HepG2 (cell line): ENCODE results near the gene CD68. TPM values are rescaled to one million over a fixed set of nuclear protein-coding genes. Genes with fewer than 3 reads are reported as not detected.

ENCODE experiments used
- ETV5 ChIP-seq: IDR thresholded peaks from 2 replicates; pipeline ENCODE4 v1.6.1; 2018; ENCODE audit warnings: missing biosample characterization, missing genetic modification reagents, inconsistent platforms, borderline replicate concordance
- HIVEP1 ChIP-seq: sonication (generic); formaldehyde crosslinking; IDR thresholded peaks from 2 replicates; pipeline ENCODE4 v1.4.0; 2020; ENCODE audit warnings: mild to moderate bottlenecking, missing genetic modification reagents
- IRX3 ChIP-seq: sonication (generic); formaldehyde crosslinking; IDR thresholded peaks from 2 replicates; pipeline ENCODE4 v1.8.1; 2023; ENCODE audit warnings: mild to moderate bottlenecking, low read depth, missing genetic modification reagents, borderline replicate concordance
- KDM6A ChIP-seq: IDR thresholded peaks from 2 replicates; pipeline ENCODE4 v1.6.1; 2016; ENCODE audit warnings: low read depth
- MED8 ChIP-seq: sonication (generic); formaldehyde crosslinking; IDR thresholded peaks from 2 replicates; pipeline ENCODE4 v1.8.1; 2023; ENCODE audit warnings: mild to moderate bottlenecking, missing genetic modification reagents; ENCODE audit not compliant: insufficient replicate concordance
- NFRKB ChIP-seq: fragments of 450-650 bp; IDR thresholded peaks from 2 replicates; pipeline ENCODE4 v1.6.1; 2017
- RFX5 ChIP-seq: IDR thresholded peaks from 2 replicates; pipeline ENCODE4 v1.6.1; 2011; ENCODE audit warnings: low read depth, low read length, improper control_type of control experiment
- SRF ChIP-seq: IDR thresholded peaks from 2 replicates; pipeline ENCODE4 v1.6.1; 2011; ENCODE audit warnings: mild to moderate bottlenecking, low read depth, low read length, moderate library complexity
- SRY ChIP-seq: sonication (generic); formaldehyde crosslinking; IDR thresholded peaks from 2 replicates; pipeline ENCODE4 v1.8.0; 2022; ENCODE audit warnings: mild to moderate bottlenecking, missing genetic modification reagents
- TARDBP ChIP-seq: sonication (generic); formaldehyde crosslinking; IDR thresholded peaks from 2 replicates; pipeline ENCODE4 v1.8.0; 2022; ENCODE audit warnings: mild to moderate bottlenecking, missing genetic modification reagents
- TP53 ChIP-seq: sonication (generic); formaldehyde crosslinking; conservative IDR thresholded peaks from 2 replicates; pipeline ENCODE4 v1.4.0; 2020; ENCODE audit warnings: missing genetic modification reagents
- ZNF670 ChIP-seq: sonication (generic); formaldehyde crosslinking; IDR thresholded peaks from 2 replicates; pipeline ENCODE4 v1.8.0; 2022; ENCODE audit warnings: mild to moderate bottlenecking, missing genetic modification reagents, borderline replicate concordance
- ZSCAN9 ChIP-seq: IDR thresholded peaks from 2 replicates; pipeline ENCODE4 v1.6.1; 2016; ENCODE audit warnings: borderline replicate concordance
- polyA plus RNA-seq, 8 experiments: library from polyadenylated mRNA; depleted of rRNA in 3 of 8; stranded (reverse) in 7 of 8; unstranded in 1 of 8; fragments of >200 nt; fragmentation: Illumina TruSeq in 4 of 8; extraction: Trizol in 4 of 8; gene quantifications; 2 replicates each; pipeline versions ENCODE4 v1.2.1 to v1.2.3, GENCODE V29; 2011 to 2016; ENCODE audit warnings: low read depth in 4 of 8, missing spikeins in 1 of 8, mixed read lengths in 1 of 8; ENCODE audit not compliant: insufficient read depth in 1 of 8
- total RNA-seq, 5 experiments: library from RNA; depleted of rRNA; stranded (reverse); fragments of >200 nt; fragmentation: Illumina TruSeq; extraction: Trizol; gene quantifications; 2 replicates each; pipeline ENCODE4 v1.2.3, GENCODE V29; 2016; ENCODE audit warnings: low read depth in 1 of 5
- TF ChIP-seq, protein P1 (sequence below): IDR thresholded peaks from 2 replicates; pipeline ENCODE4 v1.6.1; 2018; ENCODE audit warnings: missing genetic modification reagents, mild to moderate bottlenecking, missing compliant biosample characterization
- TF ChIP-seq, protein P2 (sequence below): sonication (generic); formaldehyde crosslinking; IDR thresholded peaks from 2 replicates; pipeline ENCODE4 v1.8.1; 2023; ENCODE audit warnings: mild to moderate bottlenecking, missing genetic modification reagents
- TF ChIP-seq, protein P3 (sequence below): sonication (generic); formaldehyde crosslinking; IDR thresholded peaks from 2 replicates; pipeline ENCODE4 v1.4.0; 2020; ENCODE audit warnings: low read depth, missing genetic modification reagents
- TF ChIP-seq, protein P4 (sequence below): sonication (generic); formaldehyde crosslinking; IDR thresholded peaks from 2 replicates; pipeline ENCODE4 v1.4.0; 2020; ENCODE audit warnings: mild to moderate bottlenecking, missing genetic modification reagents

Gene CD68
- total and polyA plus RNA-seq, 2 of the 13 experiments (the other 11 are each of a cell fraction or from before 2014, with no cell fraction given), result 10.3 to 104 TPM

DNA sequence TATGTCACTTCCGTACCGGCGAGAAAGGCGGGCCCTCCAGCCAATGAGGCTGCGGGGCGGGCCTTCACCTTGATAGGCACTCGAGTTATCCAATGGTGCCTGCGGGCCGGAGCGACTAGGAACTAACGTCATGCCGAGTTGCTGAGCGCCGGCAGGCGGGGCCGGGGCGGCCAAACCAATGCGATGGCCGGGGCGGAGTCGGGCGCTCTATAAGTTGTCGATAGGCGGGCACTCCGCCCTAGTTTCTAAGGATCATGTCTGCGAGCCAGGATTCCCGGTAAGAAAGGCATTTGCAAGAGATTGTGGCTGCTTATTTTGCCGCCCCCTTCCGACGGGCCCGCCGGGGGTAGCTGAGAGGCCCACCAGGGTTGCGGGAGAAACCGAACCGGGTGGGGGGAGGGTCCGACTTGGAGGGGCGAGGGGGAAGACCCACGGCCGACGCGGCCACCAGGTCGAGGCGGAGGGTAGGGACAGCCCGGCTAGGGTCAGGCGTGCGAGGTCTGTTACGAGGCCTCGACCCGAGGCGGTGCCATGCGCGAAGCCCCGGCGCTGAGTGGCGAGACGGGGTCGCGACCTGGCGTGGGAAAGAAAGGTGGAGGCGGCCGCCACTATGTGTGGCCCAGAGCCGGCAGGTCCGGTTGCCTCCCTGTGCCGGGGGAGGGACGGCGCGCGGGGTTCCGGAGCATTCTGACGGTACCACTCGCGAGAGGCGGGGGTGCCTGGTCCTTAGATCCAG is 6.7 kb upstream of the CD68 start (continued):
- 0 out of 2 replicates have a peak, but pooled peaks have one; percentile 38 for TF ChIP-seq ZNF670 (CRISPR knock-in tag)
- TF ChIP-seq, protein P1, sequence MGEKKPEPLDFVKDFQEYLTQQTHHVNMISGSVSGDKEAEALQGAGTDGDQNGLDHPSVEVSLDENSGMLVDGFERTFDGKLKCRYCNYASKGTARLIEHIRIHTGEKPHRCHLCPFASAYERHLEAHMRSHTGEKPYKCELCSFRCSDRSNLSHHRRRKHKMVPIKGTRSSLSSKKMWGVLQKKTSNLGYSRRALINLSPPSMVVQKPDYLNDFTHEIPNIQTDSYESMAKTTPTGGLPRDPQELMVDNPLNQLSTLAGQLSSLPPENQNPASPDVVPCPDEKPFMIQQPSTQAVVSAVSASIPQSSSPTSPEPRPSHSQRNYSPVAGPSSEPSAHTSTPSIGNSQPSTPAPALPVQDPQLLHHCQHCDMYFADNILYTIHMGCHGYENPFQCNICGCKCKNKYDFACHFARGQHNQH (CRISPR knock-in tag), result peak; percentile 14; the same call in 1 of the 2 replicates
- TF ChIP-seq, protein P2, sequence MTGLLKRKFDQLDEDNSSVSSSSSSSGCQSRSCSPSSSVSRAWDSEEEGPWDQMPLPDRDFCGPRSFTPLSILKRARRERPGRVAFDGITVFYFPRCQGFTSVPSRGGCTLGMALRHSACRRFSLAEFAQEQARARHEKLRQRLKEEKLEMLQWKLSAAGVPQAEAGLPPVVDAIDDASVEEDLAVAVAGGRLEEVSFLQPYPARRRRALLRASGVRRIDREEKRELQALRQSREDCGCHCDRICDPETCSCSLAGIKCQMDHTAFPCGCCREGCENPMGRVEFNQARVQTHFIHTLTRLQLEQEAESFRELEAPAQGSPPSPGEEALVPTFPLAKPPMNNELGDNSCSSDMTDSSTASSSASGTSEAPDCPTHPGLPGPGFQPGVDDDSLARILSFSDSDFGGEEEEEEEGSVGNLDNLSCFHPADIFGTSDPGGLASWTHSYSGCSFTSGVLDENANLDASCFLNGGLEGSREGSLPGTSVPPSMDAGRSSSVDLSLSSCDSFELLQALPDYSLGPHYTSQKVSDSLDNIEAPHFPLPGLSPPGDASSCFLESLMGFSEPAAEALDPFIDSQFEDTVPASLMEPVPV (CRISPR knock-in tag), result no peak; the same call in 1 of the 2 replicates
- TF ChIP-seq SRY (CRISPR knock-in tag), result peak; percentile 77; the same call in 1 of the 2 replicates
- TF ChIP-seq MED8 (CRISPR knock-in tag), result peak; percentile 68
- no peak for TF ChIP-seq KDM6A (CRISPR knock-in tag)
- no peak for TF ChIP-seq NFRKB
- TF ChIP-seq RFX5, result 0 out of 2 replicates have a peak, but pooled peaks have one; percentile 55
- peak; percentile 26; the same call in 1 of the 2 replicates for TF ChIP-seq IRX3
- TF ChIP-seq ETV5 (CRISPR knock-in tag), result no peak
- TF ChIP-seq SRF, result peak; percentile 25; the same call in 1 of the 2 replicates
- TF ChIP-seq, protein P3, sequence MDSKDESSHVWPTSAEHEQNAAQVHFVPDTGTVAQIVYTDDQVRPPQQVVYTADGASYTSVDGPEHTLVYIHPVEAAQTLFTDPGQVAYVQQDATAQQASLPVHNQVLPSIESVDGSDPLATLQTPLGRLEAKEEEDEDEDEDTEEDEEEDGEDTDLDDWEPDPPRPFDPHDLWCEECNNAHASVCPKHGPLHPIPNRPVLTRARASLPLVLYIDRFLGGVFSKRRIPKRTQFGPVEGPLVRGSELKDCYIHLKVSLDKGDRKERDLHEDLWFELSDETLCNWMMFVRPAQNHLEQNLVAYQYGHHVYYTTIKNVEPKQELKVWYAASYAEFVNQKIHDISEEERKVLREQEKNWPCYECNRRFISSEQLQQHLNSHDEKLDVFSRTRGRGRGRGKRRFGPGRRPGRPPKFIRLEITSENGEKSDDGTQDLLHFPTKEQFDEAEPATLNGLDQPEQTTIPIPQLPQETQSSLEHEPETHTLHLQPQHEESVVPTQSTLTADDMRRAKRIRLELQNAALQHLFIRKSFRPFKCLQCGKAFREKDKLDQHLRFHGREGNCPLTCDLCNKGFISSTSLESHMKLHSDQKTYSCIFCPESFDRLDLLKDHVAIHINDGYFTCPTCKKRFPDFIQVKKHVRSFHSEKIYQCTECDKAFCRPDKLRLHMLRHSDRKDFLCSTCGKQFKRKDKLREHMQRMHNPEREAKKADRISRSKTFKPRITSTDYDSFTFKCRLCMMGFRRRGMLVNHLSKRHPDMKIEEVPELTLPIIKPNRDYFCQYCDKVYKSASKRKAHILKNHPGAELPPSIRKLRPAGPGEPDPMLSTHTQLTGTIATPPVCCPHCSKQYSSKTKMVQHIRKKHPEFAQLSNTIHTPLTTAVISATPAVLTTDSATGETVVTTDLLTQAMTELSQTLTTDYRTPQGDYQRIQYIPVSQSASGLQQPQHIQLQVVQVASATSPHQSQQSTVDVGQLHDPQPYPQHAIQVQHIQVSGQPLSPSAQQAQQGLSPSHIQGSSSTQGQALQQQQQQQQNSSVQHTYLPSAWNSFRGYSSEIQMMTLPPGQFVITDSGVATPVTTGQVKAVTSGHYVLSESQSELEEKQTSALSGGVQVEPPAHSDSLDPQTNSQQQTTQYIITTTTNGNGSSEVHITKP (CRISPR knock-in tag), result no peak; the same call in 1 of the 2 replicates
- peak; percentile 27; the same call in 1 of the 2 replicates for TF ChIP-seq HIVEP1
- no peak for TF ChIP-seq TARDBP (CRISPR knock-in tag)
- no peak for TF ChIP-seq TP53 (CRISPR knock-in tag)
- TF ChIP-seq, protein P4, sequence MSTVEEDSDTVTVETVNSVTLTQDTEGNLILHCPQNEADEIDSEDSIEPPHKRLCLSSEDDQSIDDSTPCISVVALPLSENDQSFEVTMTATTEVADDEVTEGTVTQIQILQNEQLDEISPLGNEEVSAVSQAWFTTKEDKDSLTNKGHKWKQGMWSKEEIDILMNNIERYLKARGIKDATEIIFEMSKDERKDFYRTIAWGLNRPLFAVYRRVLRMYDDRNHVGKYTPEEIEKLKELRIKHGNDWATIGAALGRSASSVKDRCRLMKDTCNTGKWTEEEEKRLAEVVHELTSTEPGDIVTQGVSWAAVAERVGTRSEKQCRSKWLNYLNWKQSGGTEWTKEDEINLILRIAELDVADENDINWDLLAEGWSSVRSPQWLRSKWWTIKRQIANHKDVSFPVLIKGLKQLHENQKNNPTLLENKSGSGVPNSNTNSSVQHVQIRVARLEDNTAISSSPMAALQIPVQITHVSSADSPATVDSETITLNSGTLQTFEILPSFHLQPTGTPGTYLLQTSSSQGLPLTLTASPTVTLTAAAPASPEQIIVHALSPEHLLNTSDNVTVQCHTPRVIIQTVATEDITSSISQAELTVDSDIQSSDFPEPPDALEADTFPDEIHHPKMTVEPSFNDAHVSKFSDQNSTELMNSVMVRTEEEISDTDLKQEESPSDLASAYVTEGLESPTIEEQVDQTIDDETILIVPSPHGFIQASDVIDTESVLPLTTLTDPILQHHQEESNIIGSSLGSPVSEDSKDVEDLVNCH (CRISPR knock-in tag), result no peak
- peak; percentile 23; the same call in 1 of the 2 replicates for TF ChIP-seq ZSCAN9 (CRISPR knock-in tag)
